GM23338 (cell line): ENCODE data around the gene OSBPL6. TPM values are rescaled to one million over a fixed set of nuclear protein-coding genes. Genes with fewer than 3 reads are reported as not detected.

Experiments used
- ATAC-seq: fragments of 200-7000 bp; cut with Tn5 transposase; 3 replicates; pipeline ENCODE4 v1.9.1; 2020
- DNase-seq: peaks from one replicate; pipeline ENCODE4 v3.0.0-alpha.2; 2015; ENCODE audit warnings: low spot score
- H2AFZ ChIP-seq: fragments of 200-600 bp; sonication (generic); 2 replicates; pipeline ENCODE4 v1.8.0; 2016; ENCODE audit warnings: antibody characterized with exemption, mild to moderate bottlenecking, moderate library complexity
- H3F3A ChIP-seq: fragments of 200-600 bp; sonication (generic); replicated peaks from 2 replicates; pipeline ENCODE4 v1.8.0; 2017; ENCODE audit warnings: antibody characterized with exemption, mixed run types, low read depth
- H3K27ac ChIP-seq: fragments of 200-600 bp; sonication (generic); 2 replicates; pipeline ENCODE4 v1.6.1; 2016; ENCODE audit warnings: low read depth
- H3K27me3 ChIP-seq: fragments of 200-600 bp; sonication (generic); 2 replicates; pipeline ENCODE4 v1.8.0; 2016; ENCODE audit warnings: mild to moderate bottlenecking, mixed run types, moderate library complexity; ENCODE audit not compliant: insufficient read depth
- H3K36me3 ChIP-seq: fragments of 200-600 bp; sonication (generic); 2 replicates; pipeline ENCODE4 v1.8.0; 2016; ENCODE audit warnings: mild to moderate bottlenecking; ENCODE audit not compliant: insufficient read depth
- H3K4me1 ChIP-seq: fragments of 200-600 bp; sonication (generic); 2 replicates; pipeline ENCODE4 v1.8.0; 2016; ENCODE audit warnings: mild to moderate bottlenecking, moderate library complexity; ENCODE audit not compliant: insufficient read depth
- H3K4me2 ChIP-seq: fragments of 200-600 bp; sonication (generic); 2 replicates; pipeline ENCODE4 v1.7.1; 2017; ENCODE audit warnings: mixed run types
- H3K4me3 ChIP-seq: fragments of 200-600 bp; sonication (generic); 2 replicates; pipeline ENCODE4 v1.6.1; 2016; ENCODE audit warnings: mixed run types
- H3K79me2 ChIP-seq: fragments of 200-600 bp; sonication (generic); replicated peaks from 2 replicates; pipeline ENCODE4 v1.8.0; 2017; ENCODE audit warnings: mild to moderate bottlenecking; ENCODE audit not compliant: insufficient read depth
- H3K9me2 ChIP-seq: fragments of 200-600 bp; sonication (generic); 2 replicates; pipeline ENCODE4 v1.8.0; 2017; ENCODE audit not compliant: insufficient read depth
- H4K20me1 ChIP-seq: fragments of 200-600 bp; sonication (generic); replicated peaks from 2 replicates; pipeline ENCODE4 v1.8.0; 2017; ENCODE audit warnings: mild to moderate bottlenecking; ENCODE audit not compliant: insufficient read depth
- H3K27ac Mint-ChIP-seq: 2 replicates; pipeline ENCODE4 v1.8.0; 2020; ENCODE audit warnings: inconsistent platforms, mild to moderate bottlenecking, moderate library complexity, mixed read lengths
- H3K27me3 Mint-ChIP-seq: 3 replicates; pipeline ENCODE4 v1.8.0; 2022; ENCODE audit warnings: low read depth, mild to moderate bottlenecking, moderate library complexity, mixed read lengths, inconsistent platforms; ENCODE audit not compliant: insufficient read depth, poor library complexity
- H3K36me3 Mint-ChIP-seq: 3 replicates; pipeline ENCODE4 v1.8.0; 2021; ENCODE audit warnings: low read depth, mild to moderate bottlenecking, inconsistent platforms, moderate library complexity, mixed read lengths
- H3K4me1 Mint-ChIP-seq: 3 replicates; pipeline ENCODE4 v1.8.0; 2020; ENCODE audit warnings: mild to moderate bottlenecking, inconsistent platforms, mixed read lengths
- H3K4me3 Mint-ChIP-seq: 3 replicates; pipeline ENCODE4 v1.8.0; 2021; ENCODE audit warnings: moderate library complexity, mild to moderate bottlenecking, inconsistent platforms, mixed read lengths
- H3K9me3 Mint-ChIP-seq: 3 replicates; pipeline ENCODE4 v1.8.0; 2020; ENCODE audit warnings: moderate library complexity, mild to moderate bottlenecking, inconsistent platforms, mixed read lengths
- CREB1 ChIP-seq: fragments of 250-450 bp; sonication (Bioruptor Pico); IDR thresholded peaks from 2 replicates; pipeline ENCODE4 v1.5.0; 2020; ENCODE audit warnings: low read depth, mild to moderate bottlenecking, moderate library complexity
- CTCF ChIP-seq, 2 experiments: fragments of 200-600 bp in 1 of 2; sonication (generic) in 1 of 2; conservative IDR thresholded peaks; 2 replicates each; pipeline versions ENCODE4 v1.5.1 to v1.6.1; 2016 to 2017; ENCODE audit warnings: antibody characterized with exemption in 2 of 2, low read depth in 2 of 2, mild to moderate bottlenecking in 2 of 2, moderate library complexity in 1 of 2
- ETS1 ChIP-seq: IDR thresholded peaks from 2 replicates; pipeline ENCODE4 v1.6.1; 2016; ENCODE audit warnings: antibody characterized with exemption
- EZH2 ChIP-seq: fragments of 200-600 bp; sonication (generic); IDR thresholded peaks from one replicate; pipeline ENCODE4 v1.8.0; 2017; ENCODE audit warnings: antibody characterized with exemption, mild to moderate bottlenecking, low read depth; ENCODE audit not compliant: unreplicated experiment
- EZH2phosphoT487 ChIP-seq: fragments of 200-600 bp; sonication (generic); IDR thresholded peaks from one replicate; pipeline ENCODE4 v1.8.1; 2018; ENCODE audit warnings: antibody characterized with exemption; ENCODE audit not compliant: unreplicated experiment
- JUNB ChIP-seq: IDR thresholded peaks from one replicate; pipeline ENCODE4 v1.6.1; 2016; ENCODE audit warnings: antibody characterized with exemption; ENCODE audit not compliant: unreplicated experiment
- NANOG ChIP-seq: IDR thresholded peaks from 2 replicates; pipeline ENCODE4 v1.6.1; 2016; ENCODE audit warnings: antibody characterized with exemption, borderline replicate concordance
- POLR2AphosphoS5 ChIP-seq: IDR thresholded peaks from 2 replicates; pipeline ENCODE4 v1.6.1; 2016; ENCODE audit warnings: antibody characterized with exemption, low read depth
- REST ChIP-seq: IDR thresholded peaks from one replicate; pipeline ENCODE4 v1.6.1; 2018; ENCODE audit warnings: antibody characterized with exemption; ENCODE audit not compliant: unreplicated experiment
- STAT1 ChIP-seq: IDR thresholded peaks from one replicate; pipeline ENCODE4 v1.6.1; 2016; ENCODE audit warnings: antibody characterized with exemption; ENCODE audit not compliant: unreplicated experiment
- ZNF114 ChIP-seq: fragments of 250-450 bp; sonication (Bioruptor Pico); IDR thresholded peaks from 2 replicates; pipeline ENCODE4 v1.5.0; 2020; ENCODE audit warnings: mild to moderate bottlenecking, moderate library complexity
- ZNF331 ChIP-seq: fragments of 250-450 bp; sonication (Bioruptor Pico); IDR thresholded peaks from 2 replicates; pipeline ENCODE4 v1.5.0; 2020; ENCODE audit warnings: low read depth, mild to moderate bottlenecking, moderate library complexity
- ZNF462 ChIP-seq: fragments of 250-450 bp; sonication (Bioruptor Pico); IDR thresholded peaks from 2 replicates; pipeline ENCODE4 v1.5.0; 2020; ENCODE audit warnings: mild to moderate bottlenecking, moderate library complexity
- polyA plus RNA-seq: library from polyadenylated mRNA; unstranded; fragments of >200 nt; fragmentation: Nextera tagmentation; extraction: Ambion mirVana; gene quantifications from 2 replicates; pipeline ENCODE4 v1.2.1, GENCODE V29; 2016
- total RNA-seq: library from RNA; depleted of rRNA; stranded (reverse); fragments of >200 nt; shearing (Covaris generic); gene quantifications from 2 replicates; pipeline ENCODE4 v1.2.3, GENCODE V29; 2014

OSBPL6 gene
- total and polyA plus RNA-seq, 2 experiments from 2014 or later: 6.0 to 8.5 TPM

GRCh38 chr2:178448968-178449661 is 254.8 kb downstream of the OSBPL6 start:
- Histone ChIP-seq H4K20me1 (peaks cover 7% of the 10 kb centered on the region), H3F3A (0 out of 2 replicates have a peak, but pooled peaks cover 4% of the 10 kb centered on the region), H3K4me2 (peak overlapping the region; percentile 92), H2AFZ (no peak overlapping the region), H3K9me2 (no peaks in the 10 kb centered on the region), H3K79me2 (peaks cover 31% of the 10 kb centered on the region), H3K27me3 (no peaks in the 10 kb centered on the region), H3K36me3 (peaks cover 29% of the 10 kb centered on the region; the same call in 1 of the 2 replicates), H3K27ac (no peak overlapping the region), H3K4me1 (peaks cover 9% of the 10 kb centered on the region), H3K4me3 (peak overlapping the region; percentile 80)
- H3K9me3 Mint-ChIP-seq: no peaks in the 10 kb centered on the region
- ATAC-seq (no peak), DNase-seq (no peak)
- H3K4me1 Mint-ChIP-seq: peaks cover 18% of the 10 kb centered on the region
- H3K27ac Mint-ChIP-seq: no peak overlapping the region
- H3K36me3 Mint-ChIP-seq: peaks cover 43% of the 10 kb centered on the region
- TF ChIP-seq ZNF462 (CRISPR knock-in tag): no peak
- TF ChIP-seq ETS1: no peak
- no peak for TF ChIP-seq NANOG
- TF ChIP-seq JUNB: no peak
- no peak for TF ChIP-seq ZNF114 (CRISPR knock-in tag)
- TF ChIP-seq POLR2AphosphoS5: no peak
- TF ChIP-seq ZNF331 (CRISPR knock-in tag): no peak
- no peak for TF ChIP-seq STAT1
- no peak for TF ChIP-seq EZH2phosphoT487
- no peak for TF ChIP-seq CTCF (conservative IDR thresholded peaks at IDR 0.05; ENCODE audit: low read depth in 2 of 2)
- TF ChIP-seq CREB1 (CRISPR knock-in tag): no peak
- no peak for TF ChIP-seq REST
- no peak for TF ChIP-seq EZH2
- H3K4me3 Mint-ChIP-seq: peak overlapping the region; percentile 87
- peaks cover 7% of the 10 kb centered on the region for H3K27me3 Mint-ChIP-seq
